SK-N-SH (cell line): ENCODE measurements around the gene SLC22A7. TPM values are rescaled to one million over a fixed set of nuclear protein-coding genes. Genes with fewer than 3 reads are reported as not detected.

Experiments
- CTCF ChIA-PET: fragments of 300-600, 350-600 bp; formaldehyde crosslinking; extraction: SDS; loops from one replicate; lab custom pipeline; 2021; lab: Yijun Ruan, JAX
- POLR2A ChIA-PET: fragments of 350-600 bp; sonication (Branson Sonifier 250); formaldehyde crosslinking; extraction: SDS; loops from one replicate; lab custom pipeline; 2020; ENCODE audit warnings: antibody characterized with exemption, inconsistent platforms; lab: Yijun Ruan, JAX
- DNase-seq: peaks from one replicate; pipeline ENCODE4 v3.0.0; 2012
- H2AFZ ChIP-seq: fragments of 200-600 bp; sonication (generic); 2 replicates; pipeline ENCODE4 v1.8.1; 2016; ENCODE audit warnings: antibody characterized with exemption, mild to moderate bottlenecking, low read depth
- H3F3A ChIP-seq: fragments of 200-600 bp; sonication (generic); replicated peaks from 2 replicates; pipeline ENCODE3; 2016; ENCODE audit warnings: antibody characterized with exemption, mild to moderate bottlenecking; ENCODE audit not compliant: insufficient read depth
- H3K27ac ChIP-seq, 2 experiments: fragments of 200-500 bp in 1 of 2; fragments of 200-600 bp in 1 of 2; sonication (Bioruptor generic) in 1 of 2; sonication (generic), shearing (Covaris generic) in 1 of 2; 2 replicates each; pipeline versions ENCODE4 v1.5.1 to v1.6.1; 2014 to 2016; ENCODE audit warnings: low read depth in 2 of 2, inconsistent platforms in 1 of 2, low read length in 1 of 2, mild to moderate bottlenecking in 1 of 2, mixed read lengths in 1 of 2
- H3K27me3 ChIP-seq: fragments of 200-600 bp; sonication (generic), shearing (Covaris generic); 2 replicates; pipeline ENCODE4 v1.6.1; 2016; ENCODE audit warnings: mixed run types; ENCODE audit not compliant: insufficient read depth
- H3K36me3 ChIP-seq, 2 experiments: fragments of 200-500 bp in 1 of 2; fragments of 200-600 bp in 1 of 2; sonication (Bioruptor generic) in 1 of 2; sonication (generic) in 1 of 2; replicated peaks in 1 of 2; 2 replicates each; pipeline versions ENCODE3 to v1.5.1; 2014 to 2016; ENCODE audit warnings: low read length in 1 of 2, mild to moderate bottlenecking in 1 of 2; ENCODE audit not compliant: insufficient read depth in 2 of 2, control insufficient read depth in 1 of 2
- H3K4me1 ChIP-seq, 2 experiments: fragments of 200-500 bp in 1 of 2; fragments of 200-600 bp in 1 of 2; sonication (Bioruptor generic) in 1 of 2; sonication (generic), shearing (Covaris generic) in 1 of 2; 2 replicates each; pipeline versions ENCODE4 v1.5.1 to v1.6.1; 2014 to 2016; ENCODE audit warnings: low read depth in 1 of 2, low read length in 1 of 2, mixed run types in 1 of 2; ENCODE audit not compliant: insufficient read depth in 2 of 2, control insufficient read depth in 1 of 2
- H3K4me2 ChIP-seq: fragments of 200-600 bp; sonication (generic), shearing (Covaris generic); 2 replicates; pipeline ENCODE4 v1.6.1; 2017; ENCODE audit warnings: mixed run types
- H3K4me3 ChIP-seq, 2 experiments: fragments of 200-500 bp in 1 of 2; fragments of 200-600 bp in 1 of 2; sonication (Bioruptor generic) in 1 of 2; sonication (generic), shearing (Covaris generic) in 1 of 2; 2 replicates each; pipeline versions ENCODE4 v1.5.1 to v1.8.1; 2014 to 2016; ENCODE audit warnings: low read depth in 2 of 2, inconsistent platforms in 1 of 2, low read length in 1 of 2, mild to moderate bottlenecking in 1 of 2, mixed read lengths in 1 of 2, moderate library complexity in 1 of 2
- H3K79me2 ChIP-seq: fragments of 200-600 bp; sonication (generic); 2 replicates; pipeline ENCODE4 v1.8.1; 2017; ENCODE audit warnings: mild to moderate bottlenecking; ENCODE audit not compliant: insufficient read depth
- H3K9ac ChIP-seq: fragments of 200-600 bp; sonication (generic); 2 replicates; pipeline ENCODE4 v1.6.1; 2017; ENCODE audit warnings: mixed run types
- H3K9me2 ChIP-seq: fragments of 200-600 bp; sonication (generic); 2 replicates; pipeline ENCODE4 v1.6.1; 2017; ENCODE audit warnings: mixed run types
- H3K9me3 ChIP-seq: fragments of 200-600 bp; sonication (generic); 2 replicates; pipeline ENCODE4 v1.6.1; 2017; ENCODE audit warnings: mixed run types, mild to moderate bottlenecking, moderate library complexity
- H4K20me1 ChIP-seq: fragments of 200-600 bp; sonication (generic); 2 replicates; pipeline ENCODE4 v1.6.1; 2017; ENCODE audit warnings: mild to moderate bottlenecking, mixed run types; ENCODE audit not compliant: insufficient read depth
- EP300 ChIP-seq, 2 experiments: IDR thresholded peaks; 2 replicates each; pipeline versions ENCODE4 v1.4.0 to v1.6.1; 2012; ENCODE audit warnings: borderline replicate concordance in 1 of 2, low read depth in 1 of 2, low read length in 1 of 2
- MXI1 ChIP-seq: IDR thresholded peaks from 2 replicates; pipeline ENCODE4 v1.6.1; 2012; ENCODE audit warnings: mild to moderate bottlenecking, low read depth, low read length, improper control_type of control experiment
- NFIC ChIP-seq: IDR thresholded peaks from 2 replicates; pipeline ENCODE4 v1.4.0; 2012; ENCODE audit warnings: borderline replicate concordance
- NRF1 ChIP-seq: IDR thresholded peaks from 2 replicates; pipeline ENCODE4 v1.6.1; 2012; ENCODE audit warnings: low read depth, mild to moderate bottlenecking, low read length
- SIN3A ChIP-seq: IDR thresholded peaks from 2 replicates; pipeline ENCODE4 v1.6.1; 2012; ENCODE audit warnings: low read depth, mild to moderate bottlenecking, low read length, moderate library complexity, borderline replicate concordance
- SMC3 ChIP-seq: IDR thresholded peaks from 2 replicates; pipeline ENCODE4 v1.6.1; 2012; ENCODE audit warnings: low read depth, low read length, improper control_type of control experiment
- TAF1 ChIP-seq: IDR thresholded peaks from 2 replicates; pipeline ENCODE4 v1.6.1; 2012; ENCODE audit warnings: low read depth, mild to moderate bottlenecking, low read length, moderate library complexity, borderline replicate concordance
- TCF12 ChIP-seq: IDR thresholded peaks from 2 replicates; pipeline ENCODE4 v1.4.0; 2012
- TEAD4 ChIP-seq: IDR thresholded peaks from 2 replicates; pipeline ENCODE4 v1.4.0; 2012; ENCODE audit warnings: mild to moderate bottlenecking, borderline replicate concordance; ENCODE audit not compliant: insufficient read depth
- WGBS: methylation state at CpG from one replicate; pipeline ENCODE4 v1.1.6; 2017; ENCODE audit warnings: low lambda C conversion rate; 5-methylcytosine and 5-hydroxymethylcytosine counted together
- polyA plus RNA-seq, 3 experiments: library from polyadenylated mRNA; depleted of rRNA; stranded (reverse); fragments of >200 nt; gene quantifications; 2 replicates each; pipeline ENCODE4 v1.2.3, GENCODE V29; 2012
- TF ChIP-seq, protein P1 (sequence below): IDR thresholded peaks from 2 replicates; pipeline ENCODE4 v1.4.0; 2012; ENCODE audit warnings: low read depth
- TF ChIP-seq, protein P2 (sequence below): fragments of 200-600 bp; sonication (generic); IDR thresholded peaks from 2 replicates; pipeline ENCODE4 v1.6.1; 2017; ENCODE audit warnings: antibody characterized with exemption, mild to moderate bottlenecking, moderate library complexity
- TF ChIP-seq, protein P3 (sequence below): fragments of 150-350 bp; IDR thresholded peaks from 2 replicates; pipeline ENCODE4 v1.6.1; 2016; ENCODE audit warnings: mild to moderate bottlenecking, low read depth, low read length
- TF ChIP-seq, protein P4 (sequence below): IDR thresholded peaks from 2 replicates; pipeline ENCODE4; 2012
- TF ChIP-seq, protein P5 (sequence below): IDR thresholded peaks from 2 replicates; pipeline ENCODE4 v1.6.1; 2012; ENCODE audit warnings: mild to moderate bottlenecking, low read depth, low read length, moderate library complexity

Gene SLC22A7
- polyA plus RNA-seq, 1 of the 3 experiments (the other 2 are of a cell fraction) = not detected

DNA sequence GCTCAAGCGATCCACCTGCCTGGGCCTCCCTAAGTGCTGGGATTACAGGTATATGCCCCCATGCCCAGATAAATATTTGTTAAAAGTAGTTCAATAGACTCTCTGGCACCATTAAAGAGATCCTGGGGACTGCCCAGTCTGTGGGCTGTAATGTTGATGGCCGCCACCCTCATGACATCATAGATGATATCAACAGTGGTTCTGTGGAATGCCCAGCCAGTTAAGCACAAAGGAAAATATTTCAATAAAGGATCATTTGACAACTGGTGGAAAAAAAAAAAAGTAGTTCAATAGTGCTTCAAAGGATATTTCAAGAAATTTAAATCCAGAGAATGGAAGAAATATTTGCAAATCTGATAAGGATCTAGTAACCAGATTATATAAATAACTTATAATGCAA lies 12.1 kb downstream of the SLC22A7 start:
- H3F3A ChIP-seq = no peaks in the 10 kb centered on the region
- H3K9me3 ChIP-seq = no peaks in the 10 kb centered on the region
- H3K4me1 ChIP-seq = no peaks in the 10 kb centered on the region; a peak in 1 of 4 replicates
- no peaks in the 10 kb centered on the region for H3K9me2 ChIP-seq
- H3K4me3 ChIP-seq = no peak overlapping the region
- no peak for TF ChIP-seq MXI1
- no peak for TF ChIP-seq TCF12
- no peak for TF ChIP-seq SIN3A
- TF ChIP-seq, all 33 proteins: peak for 0
- no peak for DNase-seq
- Histone ChIP-seq H3K4me2 (no peak overlapping the region), H3K36me3 (no peaks in the 10 kb centered on the region), H4K20me1 (no peaks in the 10 kb centered on the region), H2AFZ (no peak overlapping the region), H3K27ac (no peak overlapping the region), H3K27me3 (no peaks in the 10 kb centered on the region), H3K9ac (no peak overlapping the region), H3K79me2 (no peaks in the 10 kb centered on the region)
- ChIA-PET CTCF (interaction anchor here (1.1 kb wide), 1 partner anchor 81 kb away, joined by 3 read pairs; the partner anchor contains the start of gene DNPH1), POLR2A (no interaction called here)
- WGBS = 75% methylated on average over 1 of the region's 2 CpGs

DNA sequence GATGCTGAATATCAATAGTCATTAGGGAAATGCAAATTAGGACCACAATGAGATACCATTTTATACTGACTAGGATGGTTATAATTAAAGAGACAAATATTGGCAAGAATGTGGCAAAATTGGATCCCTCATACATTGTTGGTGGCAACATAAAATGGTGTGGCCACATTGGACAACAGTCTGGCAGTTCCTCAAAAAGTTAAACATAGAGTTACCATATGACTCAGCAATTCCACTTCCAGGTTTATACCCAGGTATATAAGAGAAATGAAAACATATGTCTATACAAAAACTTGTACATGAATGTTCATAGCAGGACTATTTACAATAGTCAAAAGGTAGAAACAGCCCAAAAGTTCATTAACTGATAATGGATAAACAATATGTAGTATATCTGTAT lies 12.6 kb downstream of the SLC22A7 start:
- Histone ChIP-seq H3F3A (no peaks in the 10 kb centered on the region), H3K79me2 (no peaks in the 10 kb centered on the region), H3K9ac (no peak overlapping the region), H3K9me3 (no peaks in the 10 kb centered on the region), H3K27me3 (no peaks in the 10 kb centered on the region), H3K4me3 (no peak overlapping the region), H4K20me1 (no peaks in the 10 kb centered on the region), H3K36me3 (no peaks in the 10 kb centered on the region), H3K9me2 (no peaks in the 10 kb centered on the region), H3K27ac (no peak overlapping the region), H2AFZ (no peak overlapping the region)
- ChIA-PET POLR2A (no interaction called here), CTCF (no interaction called here)
- DNase-seq = no peak
- TF ChIP-seq MXI1 (no peak), TAF1 (no peak), EP300 (IDR thresholded peaks at IDR 0.05; ENCODE audit: borderline replicate concordance in 1 of 2, low read depth in 1 of 2, low read length in 1 of 2) (no peak), SMC3 (no peak), TEAD4 (no peak), TCF12 (no peak), NRF1 (no peak), SIN3A (no peak), NFIC (no peak)
- TF ChIP-seq, protein P1, sequence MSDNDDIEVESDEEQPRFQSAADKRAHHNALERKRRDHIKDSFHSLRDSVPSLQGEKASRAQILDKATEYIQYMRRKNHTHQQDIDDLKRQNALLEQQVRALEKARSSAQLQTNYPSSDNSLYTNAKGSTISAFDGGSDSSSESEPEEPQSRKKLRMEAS = no peak
- TF ChIP-seq, protein P2, sequence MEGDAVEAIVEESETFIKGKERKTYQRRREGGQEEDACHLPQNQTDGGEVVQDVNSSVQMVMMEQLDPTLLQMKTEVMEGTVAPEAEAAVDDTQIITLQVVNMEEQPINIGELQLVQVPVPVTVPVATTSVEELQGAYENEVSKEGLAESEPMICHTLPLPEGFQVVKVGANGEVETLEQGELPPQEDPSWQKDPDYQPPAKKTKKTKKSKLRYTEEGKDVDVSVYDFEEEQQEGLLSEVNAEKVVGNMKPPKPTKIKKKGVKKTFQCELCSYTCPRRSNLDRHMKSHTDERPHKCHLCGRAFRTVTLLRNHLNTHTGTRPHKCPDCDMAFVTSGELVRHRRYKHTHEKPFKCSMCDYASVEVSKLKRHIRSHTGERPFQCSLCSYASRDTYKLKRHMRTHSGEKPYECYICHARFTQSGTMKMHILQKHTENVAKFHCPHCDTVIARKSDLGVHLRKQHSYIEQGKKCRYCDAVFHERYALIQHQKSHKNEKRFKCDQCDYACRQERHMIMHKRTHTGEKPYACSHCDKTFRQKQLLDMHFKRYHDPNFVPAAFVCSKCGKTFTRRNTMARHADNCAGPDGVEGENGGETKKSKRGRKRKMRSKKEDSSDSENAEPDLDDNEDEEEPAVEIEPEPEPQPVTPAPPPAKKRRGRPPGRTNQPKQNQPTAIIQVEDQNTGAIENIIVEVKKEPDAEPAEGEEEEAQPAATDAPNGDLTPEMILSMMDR = no peak
- TF ChIP-seq, protein P3, sequence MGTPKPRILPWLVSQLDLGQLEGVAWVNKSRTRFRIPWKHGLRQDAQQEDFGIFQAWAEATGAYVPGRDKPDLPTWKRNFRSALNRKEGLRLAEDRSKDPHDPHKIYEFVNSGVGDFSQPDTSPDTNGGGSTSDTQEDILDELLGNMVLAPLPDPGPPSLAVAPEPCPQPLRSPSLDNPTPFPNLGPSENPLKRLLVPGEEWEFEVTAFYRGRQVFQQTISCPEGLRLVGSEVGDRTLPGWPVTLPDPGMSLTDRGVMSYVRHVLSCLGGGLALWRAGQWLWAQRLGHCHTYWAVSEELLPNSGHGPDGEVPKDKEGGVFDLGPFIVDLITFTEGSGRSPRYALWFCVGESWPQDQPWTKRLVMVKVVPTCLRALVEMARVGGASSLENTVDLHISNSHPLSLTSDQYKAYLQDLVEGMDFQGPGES = no peak
- TF ChIP-seq, protein P4, sequence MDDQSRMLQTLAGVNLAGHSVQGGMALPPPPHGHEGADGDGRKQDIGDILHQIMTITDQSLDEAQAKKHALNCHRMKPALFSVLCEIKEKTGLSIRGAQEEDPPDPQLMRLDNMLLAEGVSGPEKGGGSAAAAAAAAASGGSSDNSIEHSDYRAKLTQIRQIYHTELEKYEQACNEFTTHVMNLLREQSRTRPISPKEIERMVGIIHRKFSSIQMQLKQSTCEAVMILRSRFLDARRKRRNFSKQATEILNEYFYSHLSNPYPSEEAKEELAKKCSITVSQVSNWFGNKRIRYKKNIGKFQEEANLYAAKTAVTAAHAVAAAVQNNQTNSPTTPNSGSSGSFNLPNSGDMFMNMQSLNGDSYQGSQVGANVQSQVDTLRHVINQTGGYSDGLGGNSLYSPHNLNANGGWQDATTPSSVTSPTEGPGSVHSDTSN = no peak
- TF ChIP-seq, protein P5, sequence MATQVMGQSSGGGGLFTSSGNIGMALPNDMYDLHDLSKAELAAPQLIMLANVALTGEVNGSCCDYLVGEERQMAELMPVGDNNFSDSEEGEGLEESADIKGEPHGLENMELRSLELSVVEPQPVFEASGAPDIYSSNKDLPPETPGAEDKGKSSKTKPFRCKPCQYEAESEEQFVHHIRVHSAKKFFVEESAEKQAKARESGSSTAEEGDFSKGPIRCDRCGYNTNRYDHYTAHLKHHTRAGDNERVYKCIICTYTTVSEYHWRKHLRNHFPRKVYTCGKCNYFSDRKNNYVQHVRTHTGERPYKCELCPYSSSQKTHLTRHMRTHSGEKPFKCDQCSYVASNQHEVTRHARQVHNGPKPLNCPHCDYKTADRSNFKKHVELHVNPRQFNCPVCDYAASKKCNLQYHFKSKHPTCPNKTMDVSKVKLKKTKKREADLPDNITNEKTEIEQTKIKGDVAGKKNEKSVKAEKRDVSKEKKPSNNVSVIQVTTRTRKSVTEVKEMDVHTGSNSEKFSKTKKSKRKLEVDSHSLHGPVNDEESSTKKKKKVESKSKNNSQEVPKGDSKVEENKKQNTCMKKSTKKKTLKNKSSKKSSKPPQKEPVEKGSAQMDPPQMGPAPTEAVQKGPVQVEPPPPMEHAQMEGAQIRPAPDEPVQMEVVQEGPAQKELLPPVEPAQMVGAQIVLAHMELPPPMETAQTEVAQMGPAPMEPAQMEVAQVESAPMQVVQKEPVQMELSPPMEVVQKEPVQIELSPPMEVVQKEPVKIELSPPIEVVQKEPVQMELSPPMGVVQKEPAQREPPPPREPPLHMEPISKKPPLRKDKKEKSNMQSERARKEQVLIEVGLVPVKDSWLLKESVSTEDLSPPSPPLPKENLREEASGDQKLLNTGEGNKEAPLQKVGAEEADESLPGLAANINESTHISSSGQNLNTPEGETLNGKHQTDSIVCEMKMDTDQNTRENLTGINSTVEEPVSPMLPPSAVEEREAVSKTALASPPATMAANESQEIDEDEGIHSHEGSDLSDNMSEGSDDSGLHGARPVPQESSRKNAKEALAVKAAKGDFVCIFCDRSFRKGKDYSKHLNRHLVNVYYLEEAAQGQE = no peak
- TF ChIP-seq, all 33 proteins: peak for 0
- H3K4me1 ChIP-seq = no peaks in the 10 kb centered on the region; a peak in 1 of 4 replicates
- no peak overlapping the region for H3K4me2 ChIP-seq
